ENCODE data around the gene DZIP3.

GRCh38 chr3:108742929-108743328, 153.4 kb downstream of the DZIP3 start:
- TF ChIP-seq ZNF70 (CRISPR knock-in tag; IDR thresholded peaks at IDR 0.05) (no peak), GLIS3 (CRISPR knock-in tag; IDR thresholded peaks at IDR 0.05) (no peak), ZFP30 (CRISPR knock-in tag; IDR thresholded peaks at IDR 0.05) (no peak), CSDC2 (CRISPR knock-in tag; IDR thresholded peaks at IDR 0.05) (no peak), PATZ1 (CRISPR knock-in tag; IDR thresholded peaks at IDR 0.05; ENCODE audit: borderline replicate concordance) (no peak), BACH2 (CRISPR knock-in tag; IDR thresholded peaks at IDR 0.05; ENCODE audit: borderline replicate concordance) (no peak), ARNTL (CRISPR knock-in tag; IDR thresholded peaks at IDR 0.05; ENCODE audit: borderline replicate concordance, low read depth) (no peak), PPARA (CRISPR knock-in tag; IDR thresholded peaks at IDR 0.05; ENCODE audit: borderline replicate concordance) (no peak), ZFP3 (CRISPR knock-in tag; IDR thresholded peaks at IDR 0.05) (no peak), ZNF8 (CRISPR knock-in tag; IDR thresholded peaks at IDR 0.05) (no peak), TCF4 (CRISPR knock-in tag; IDR thresholded peaks at IDR 0.05; ENCODE audit: borderline replicate concordance) (no peak), RARB (CRISPR knock-in tag; IDR thresholded peaks at IDR 0.05) (no peak), OSR1 (CRISPR knock-in tag; IDR thresholded peaks at IDR 0.05) (no peak)
- TF ChIP-seq, protein P1, sequence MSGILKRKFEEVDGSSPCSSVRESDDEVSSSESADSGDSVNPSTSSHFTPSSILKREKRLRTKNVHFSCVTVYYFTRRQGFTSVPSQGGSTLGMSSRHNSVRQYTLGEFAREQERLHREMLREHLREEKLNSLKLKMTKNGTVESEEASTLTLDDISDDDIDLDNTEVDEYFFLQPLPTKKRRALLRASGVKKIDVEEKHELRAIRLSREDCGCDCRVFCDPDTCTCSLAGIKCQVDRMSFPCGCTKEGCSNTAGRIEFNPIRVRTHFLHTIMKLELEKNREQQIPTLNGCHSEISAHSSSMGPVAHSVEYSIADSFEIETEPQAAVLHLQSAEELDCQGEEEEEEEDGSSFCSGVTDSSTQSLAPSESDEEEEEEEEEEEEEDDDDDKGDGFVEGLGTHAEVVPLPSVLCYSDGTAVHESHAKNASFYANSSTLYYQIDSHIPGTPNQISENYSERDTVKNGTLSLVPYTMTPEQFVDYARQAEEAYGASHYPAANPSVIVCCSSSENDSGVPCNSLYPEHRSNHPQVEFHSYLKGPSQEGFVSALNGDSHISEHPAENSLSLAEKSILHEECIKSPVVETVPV (CRISPR knock-in tag; IDR thresholded peaks at IDR 0.05) = no peak
